Peyer's patch (tissue), 4 donors: ENCODE results near the gene STAC. TPM values are rescaled to one million over a fixed set of nuclear protein-coding genes. Genes with fewer than 3 reads are reported as not detected.

Source experiments
- DNase-seq, 3 donors: peaks; one replicate each; pipeline ENCODE4 v3.0.0-alpha.2; 2017 to 2019
- H3K27ac ChIP-seq, 4 donors: fragments of 200-600 bp; sonication (generic); one replicate each; pipeline ENCODE4 v1.5.1; 2016 to 2019
- H3K27me3 ChIP-seq, 2 donors: fragments of 200-600 bp; sonication (generic); one replicate each; pipeline ENCODE4 v1.5.1; 2019
- H3K36me3 ChIP-seq, 3 donors: fragments of 200-600 bp; sonication (generic); one replicate each; pipeline ENCODE4 v1.5.1; 2016 to 2019
- H3K4me1 ChIP-seq, 4 donors: fragments of 200-600 bp; sonication (generic); one replicate each; pipeline ENCODE4 v1.5.1; 2016 to 2019
- H3K4me3 ChIP-seq, 4 donors: fragments of 200-600 bp; sonication (generic); 1 replicate in 3 of 4; 2 replicates in 1 of 4; pipeline ENCODE4 v1.5.1; 2016 to 2019; ENCODE audit warnings: mild to moderate bottlenecking in 1 of 4
- H3K9me3 ChIP-seq, 4 donors: fragments of 200-600 bp; sonication (generic); one replicate each; pipeline ENCODE4 v1.5.1; 2016 to 2019; ENCODE audit warnings: mild to moderate bottlenecking in 1 of 4
- CTCF ChIP-seq, 6 experiments: fragments of 450-650 bp in 4 of 6; fragments of 200-600 bp in 2 of 6; sonication (generic) in 1 of 6; IDR thresholded peaks; one replicate each; pipeline ENCODE4 v1.5.1; 2017 to 2019; ENCODE audit warnings: antibody characterized with exemption in 6 of 6, mild to moderate bottlenecking in 3 of 6, moderate library complexity in 1 of 6
- POLR2A ChIP-seq, 2 donors: fragments of 450-650 bp; IDR thresholded peaks; one replicate each; pipeline ENCODE4 v1.5.1; 2017; ENCODE audit warnings: antibody characterized with exemption in 2 of 2, mild to moderate bottlenecking in 2 of 2, moderate library complexity in 2 of 2
- total RNA-seq, 4 donors: library from RNA; depleted of rRNA; stranded (reverse); fragments of >200 nt; gene quantifications; one replicate each; pipeline ENCODE4 v1.1.0, GENCODE V29; 2016

STAC gene, protein sequence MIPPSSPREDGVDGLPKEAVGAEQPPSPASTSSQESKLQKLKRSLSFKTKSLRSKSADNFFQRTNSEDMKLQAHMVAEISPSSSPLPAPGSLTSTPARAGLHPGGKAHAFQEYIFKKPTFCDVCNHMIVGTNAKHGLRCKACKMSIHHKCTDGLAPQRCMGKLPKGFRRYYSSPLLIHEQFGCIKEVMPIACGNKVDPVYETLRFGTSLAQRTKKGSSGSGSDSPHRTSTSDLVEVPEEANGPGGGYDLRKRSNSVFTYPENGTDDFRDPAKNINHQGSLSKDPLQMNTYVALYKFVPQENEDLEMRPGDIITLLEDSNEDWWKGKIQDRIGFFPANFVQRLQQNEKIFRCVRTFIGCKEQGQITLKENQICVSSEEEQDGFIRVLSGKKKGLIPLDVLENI
- total RNA-seq = not detected

DNA sequence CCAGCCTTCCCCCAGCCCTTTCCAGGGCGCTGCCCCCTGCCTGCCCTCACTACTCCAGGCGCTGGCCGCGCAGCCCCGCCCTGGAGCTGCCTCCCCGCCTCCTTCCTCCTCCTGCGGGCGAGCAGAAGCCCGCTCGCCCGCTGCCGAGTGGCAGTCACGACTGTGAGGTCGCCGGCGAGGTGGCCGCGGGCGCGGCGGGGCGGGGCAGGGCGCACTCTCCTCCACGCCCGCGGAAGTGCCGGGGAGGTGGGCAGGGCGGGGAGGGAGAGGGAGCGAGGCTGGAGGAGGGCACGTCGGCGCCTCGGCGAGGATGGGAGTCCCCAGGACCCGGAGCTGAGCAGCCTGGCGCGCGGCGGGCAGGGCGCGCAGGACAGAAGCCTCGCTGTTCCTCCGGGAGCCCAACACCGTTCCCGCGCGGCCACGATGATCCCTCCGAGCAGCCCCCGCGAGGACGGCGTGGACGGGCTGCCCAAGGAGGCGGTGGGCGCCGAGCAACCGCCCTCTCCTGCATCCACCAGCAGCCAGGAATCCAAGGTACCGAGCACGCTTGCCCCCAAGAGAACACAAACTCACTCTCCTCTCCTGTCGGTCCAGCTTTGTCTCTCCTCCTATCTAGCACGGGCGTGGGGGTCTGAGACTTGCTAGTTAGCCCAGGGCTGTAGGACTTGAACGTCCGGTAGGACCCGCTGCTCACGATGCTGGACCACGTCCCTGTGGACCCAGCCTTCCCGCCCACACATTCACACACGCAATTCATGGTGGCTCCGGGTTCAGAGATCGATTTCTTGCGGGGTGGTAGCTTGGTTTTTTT is at the start of gene STAC:
Gene STAC, plus strand, starts transcription at position 284 of the 811 bp plus-strand sequence. Its CDS starts 140 bp downstream, at position 424.
- peak within 1 kb of the TSS in 3 of 4 donors; percentile 24 to 39 (median 27) for H3K4me3 ChIP-seq
- H3K27ac ChIP-seq = no peak within 1 kb of the TSS
- H3K4me1 ChIP-seq = no peaks in the 10 kb centered on the region
- H3K9me3 ChIP-seq = no peaks in the 10 kb centered on the region
- no peaks in the 10 kb centered on the region for H3K36me3 ChIP-seq
- H3K27me3 ChIP-seq = no peaks in the 10 kb centered on the region
- TF ChIP-seq POLR2A (IDR thresholded peaks at IDR 0.05) = no peak
- TF ChIP-seq CTCF (IDR thresholded peaks at IDR 0.05) = no peak
- no peak for DNase-seq

GRCh38 chr3:36332139-36332538 is 48.2 kb upstream of the STAC start:
- TF ChIP-seq CTCF (IDR thresholded peaks at IDR 0.05) = no peak
- TF ChIP-seq POLR2A (IDR thresholded peaks at IDR 0.05) = no peak
- no peaks in the 10 kb centered on the region for H3K36me3 ChIP-seq
- no peaks in the 10 kb centered on the region for H3K27me3 ChIP-seq
- DNase-seq = no peak
- H3K4me1 ChIP-seq = no peaks in the 10 kb centered on the region
- H3K9me3 ChIP-seq = no peaks in the 10 kb centered on the region
- H3K27ac ChIP-seq = no peak overlapping the region
- H3K4me3 ChIP-seq = no peak overlapping the region

- no peaks in the 10 kb centered on the region for H3K9me3 ChIP-seq
Measured at GRCh38 chr3:36362216-36362615, 18.1 kb upstream of the STAC start.

GRCh38 chr3:36362973-36363372 is 17.3 kb upstream of the STAC start:
- TF ChIP-seq POLR2A (IDR thresholded peaks at IDR 0.05) (no peak), CTCF (IDR thresholded peaks at IDR 0.05) (no peak)
- Histone ChIP-seq H3K9me3 (no peaks in the 10 kb centered on the region), H3K27me3 (no peaks in the 10 kb centered on the region), H3K4me1 (no peaks in the 10 kb centered on the region), H3K27ac (no peak overlapping the region), H3K36me3 (no peaks in the 10 kb centered on the region), H3K4me3 (no peak overlapping the region)
- DNase-seq = no peak

More at GRCh38 chr3:36362216-36362615, 18.1 kb upstream of the STAC start:
- no peak for TF ChIP-seq POLR2A (IDR thresholded peaks at IDR 0.05)
- no peak for TF ChIP-seq CTCF (IDR thresholded peaks at IDR 0.05)
- no peak overlapping the region for H3K27ac ChIP-seq
- no peak overlapping the region for H3K4me3 ChIP-seq
- no peaks in the 10 kb centered on the region for H3K36me3 ChIP-seq
- no peak for DNase-seq
- no peaks in the 10 kb centered on the region for H3K27me3 ChIP-seq
- H3K4me1 ChIP-seq = no peaks in the 10 kb centered on the region

GRCh38 chr3:36364260-36364659 is 16.0 kb upstream of the STAC start:
- Histone ChIP-seq H3K4me3 (no peak overlapping the region), H3K36me3 (no peaks in the 10 kb centered on the region), H3K27me3 (no peaks in the 10 kb centered on the region), H3K9me3 (no peaks in the 10 kb centered on the region), H3K4me1 (no peaks in the 10 kb centered on the region), H3K27ac (no peak overlapping the region)
- DNase-seq = no peak
- TF ChIP-seq POLR2A (IDR thresholded peaks at IDR 0.05) (no peak), CTCF (IDR thresholded peaks at IDR 0.05) (no peak)
